ENCODE data around the gene ADGRG7. TPM values are rescaled to one million over a fixed set of nuclear protein-coding genes. Genes with fewer than 3 reads are reported as not detected.

ADGRG7 gene
- total RNA-seq, 1 experiment from 2014 or later = not detected

DNA sequence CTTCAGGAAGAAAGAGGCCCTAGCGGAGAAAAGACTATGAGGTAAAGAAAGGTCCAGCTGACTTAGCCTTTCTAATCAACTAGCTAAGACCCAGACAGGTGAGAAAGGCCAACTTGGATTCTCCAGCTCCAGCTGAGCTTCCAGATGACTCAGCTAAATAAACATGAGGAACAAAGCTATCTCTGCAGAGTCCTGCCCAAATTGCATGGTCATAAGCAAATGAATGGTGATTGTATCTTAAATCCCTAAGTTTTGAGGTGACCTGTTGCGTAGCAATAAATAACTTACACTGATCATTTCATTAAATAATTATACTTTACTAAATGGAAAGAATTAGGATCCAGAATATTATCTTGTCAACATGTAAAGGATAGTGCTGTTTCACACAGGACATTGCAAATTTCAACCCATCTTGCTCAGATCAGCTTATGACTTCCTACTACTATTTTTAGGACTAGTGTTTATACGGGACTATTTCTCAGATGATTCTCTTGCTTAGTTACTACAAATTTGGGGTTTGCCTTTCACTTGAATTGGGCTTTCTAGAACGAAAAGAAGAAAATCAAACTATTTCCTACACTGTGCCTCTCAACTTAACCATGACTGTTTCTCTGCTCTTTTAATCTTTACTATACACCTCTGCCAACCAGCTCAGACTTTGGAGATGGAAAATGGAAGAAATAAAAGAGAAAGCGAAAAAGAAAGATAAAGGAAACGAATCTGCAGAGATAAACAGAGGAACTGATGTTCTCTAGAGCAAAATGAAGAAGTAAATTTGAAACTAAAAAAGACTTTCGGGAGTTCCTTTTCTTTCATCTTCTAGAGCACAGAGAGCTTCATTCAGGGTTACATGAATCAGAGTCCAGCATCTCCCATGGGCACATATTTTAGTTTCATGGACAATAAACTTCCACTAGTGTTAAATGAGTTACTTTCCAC lies 6.6 kb upstream of the ADGRG7 start:
- peak; percentile 38 for DNase-seq (ENCODE audit: low read depth)

DNA sequence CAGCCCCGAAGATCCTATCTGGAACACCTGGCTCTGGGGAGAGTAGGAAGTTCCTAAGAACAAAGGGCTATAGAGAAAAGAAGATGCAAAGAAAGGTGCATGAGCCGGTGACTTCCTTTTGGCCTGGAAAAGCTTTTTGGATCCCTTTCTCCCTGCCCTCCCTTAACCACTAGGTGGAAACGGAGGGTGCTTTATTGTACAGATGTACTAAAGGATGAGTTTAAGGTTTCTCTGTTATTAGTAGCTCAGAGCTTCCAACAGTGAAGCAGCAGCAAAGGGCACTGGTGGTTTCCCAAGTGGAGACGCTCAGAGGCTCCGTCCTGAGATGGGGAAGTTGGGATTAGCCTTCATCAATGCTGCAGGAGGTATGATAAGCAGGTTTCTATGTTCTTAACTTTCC lies 5.9 kb upstream of the ADGRG7 start:
- peak; percentile 61 for DNase-seq (ENCODE audit: low read depth)

DNA sequence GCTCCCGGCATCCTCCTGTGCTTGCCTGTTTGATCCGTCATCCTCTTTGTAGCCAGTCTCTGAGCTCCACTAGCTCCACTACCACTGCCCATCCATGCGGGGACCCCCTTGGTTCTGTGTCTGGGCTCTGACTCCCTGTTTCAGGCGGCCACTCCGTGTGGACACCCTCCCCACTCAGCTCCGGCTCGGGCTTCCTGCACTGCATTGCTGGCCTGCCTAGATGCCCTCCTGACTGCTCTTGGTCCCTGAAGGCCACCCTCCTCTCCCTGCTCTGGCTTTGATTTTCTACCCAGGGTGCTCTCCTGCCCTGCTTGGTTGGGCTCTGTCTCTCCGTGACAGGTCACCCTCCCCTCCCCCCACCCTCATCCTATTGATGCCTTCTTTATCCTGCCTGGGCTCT lies 4.0 kb upstream of the ADGRG7 start:
- no peak for DNase-seq (ENCODE audit: low read depth)

DNA sequence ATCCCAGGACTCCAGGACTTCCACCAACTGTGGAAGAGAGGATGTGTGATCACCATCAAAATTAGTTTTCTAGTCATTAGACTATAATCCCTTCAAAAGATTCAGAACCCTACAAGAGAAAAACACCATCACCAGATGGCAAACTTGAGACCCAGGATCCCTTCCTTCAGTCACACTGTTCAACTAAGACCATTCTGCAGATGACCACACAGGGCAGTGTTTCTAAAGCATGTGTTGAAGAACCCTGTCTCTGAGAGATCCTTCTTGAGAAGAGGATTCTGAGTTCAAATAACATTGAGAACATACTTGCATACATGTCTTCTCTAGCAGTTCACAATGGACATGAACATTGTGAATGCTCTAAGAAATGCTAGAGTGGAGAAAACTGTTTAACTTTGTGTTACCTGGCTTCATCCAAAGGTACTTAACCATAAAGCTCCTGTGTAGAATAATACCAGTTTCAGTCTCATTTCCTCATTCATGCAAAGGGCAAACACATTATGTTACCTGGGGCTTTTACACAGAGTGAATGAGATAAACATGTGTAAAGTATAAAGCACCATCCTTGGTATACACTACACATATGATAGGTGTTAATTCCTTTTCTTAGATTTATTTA lies 2.4 kb upstream of the ADGRG7 start:
- no peak for DNase-seq (ENCODE audit: low read depth)

DNA sequence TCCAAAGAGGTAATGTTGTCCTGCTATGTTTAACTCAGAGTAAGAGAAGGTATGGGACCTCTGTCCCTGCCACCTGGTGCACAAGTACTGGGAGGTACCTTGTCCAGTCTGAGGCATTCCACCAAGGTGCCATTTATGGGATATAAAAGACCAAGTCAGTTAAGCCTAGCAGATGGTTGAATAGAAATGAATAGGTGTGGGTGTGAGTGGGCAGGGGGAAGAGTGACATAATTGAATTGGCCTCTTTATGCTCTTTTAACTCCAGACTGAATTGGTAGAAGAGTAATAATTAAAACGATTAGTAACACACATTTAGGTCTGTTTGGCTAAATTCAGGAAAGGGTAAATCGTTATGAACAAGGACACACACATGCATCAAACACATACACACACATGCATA lies 562 bp downstream of the ADGRG7 start:
- DNase-seq (ENCODE audit: low read depth) = no peak

DNA sequence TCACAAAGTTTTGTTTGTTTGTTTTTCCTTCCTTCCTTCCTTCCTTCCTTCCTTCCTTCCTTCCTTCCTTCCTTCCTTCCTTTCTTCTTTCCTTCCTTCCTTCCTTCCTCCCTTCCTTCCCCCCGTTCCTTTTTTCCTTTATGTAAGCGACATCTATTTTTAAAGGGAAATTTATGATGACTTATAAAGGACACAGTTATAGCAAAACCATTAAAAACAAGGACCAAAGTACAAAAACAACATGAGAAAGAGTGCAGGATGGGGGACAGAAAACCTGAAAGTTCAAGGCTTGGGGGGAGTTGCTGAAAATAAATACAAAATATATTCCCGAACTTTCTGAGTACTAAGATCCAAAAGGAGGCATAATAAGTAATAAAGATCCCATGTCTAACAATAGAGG lies 1.8 kb downstream of the ADGRG7 start:
- DNase-seq (ENCODE audit: low read depth) = no peak

DNA sequence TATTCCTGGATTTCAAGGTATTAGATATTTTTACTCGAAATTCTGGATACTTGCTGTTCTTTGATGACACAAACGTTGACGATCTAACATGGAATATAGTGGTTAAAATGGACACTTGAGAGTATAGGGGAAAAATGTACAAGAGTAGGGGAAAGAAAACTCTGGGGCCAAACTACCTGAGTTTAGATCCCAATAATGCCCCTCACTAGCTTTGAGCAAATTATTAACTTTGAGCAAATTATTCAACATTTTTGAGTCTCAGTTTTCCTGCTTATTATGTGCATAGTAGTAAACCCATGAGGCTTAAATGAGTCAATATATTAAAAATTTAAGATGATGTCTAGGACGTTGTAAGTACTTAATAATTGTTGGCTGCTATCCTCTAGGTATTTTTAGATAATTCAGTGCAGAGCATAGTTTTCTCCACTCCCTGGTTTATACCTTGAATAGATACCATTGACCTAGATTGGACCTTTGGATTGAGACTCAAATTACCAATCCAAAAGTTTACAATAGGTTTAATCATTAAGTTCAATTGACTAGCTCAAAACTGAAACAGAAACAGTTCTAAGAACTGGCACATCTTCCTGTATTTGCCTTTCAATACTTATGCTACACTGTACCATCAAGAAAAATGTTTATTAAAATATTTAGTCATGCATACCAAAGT lies 4.5 kb downstream of the ADGRG7 start:
- DNase-seq (ENCODE audit: low read depth) = no peak

DNA sequence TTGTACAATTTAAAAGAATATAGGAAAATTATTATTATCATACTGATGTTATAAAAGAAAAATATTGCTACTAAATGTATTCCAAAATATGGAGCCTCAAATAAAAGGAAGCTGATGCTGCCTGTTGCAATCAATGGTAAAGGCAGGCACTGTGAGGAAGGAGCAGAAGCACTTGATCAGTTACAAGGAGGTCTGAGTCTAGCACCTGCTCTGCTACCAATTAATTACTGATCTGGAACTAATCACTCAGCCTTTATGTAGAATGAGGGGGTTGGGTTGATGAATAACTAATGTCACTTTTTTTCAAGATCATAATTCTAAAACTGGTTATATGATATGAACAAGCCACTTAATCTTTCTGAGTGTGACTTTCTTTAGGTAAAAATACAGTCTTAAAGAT lies 5.5 kb downstream of the ADGRG7 start:
- DNase-seq (ENCODE audit: low read depth) = no peak

DNA sequence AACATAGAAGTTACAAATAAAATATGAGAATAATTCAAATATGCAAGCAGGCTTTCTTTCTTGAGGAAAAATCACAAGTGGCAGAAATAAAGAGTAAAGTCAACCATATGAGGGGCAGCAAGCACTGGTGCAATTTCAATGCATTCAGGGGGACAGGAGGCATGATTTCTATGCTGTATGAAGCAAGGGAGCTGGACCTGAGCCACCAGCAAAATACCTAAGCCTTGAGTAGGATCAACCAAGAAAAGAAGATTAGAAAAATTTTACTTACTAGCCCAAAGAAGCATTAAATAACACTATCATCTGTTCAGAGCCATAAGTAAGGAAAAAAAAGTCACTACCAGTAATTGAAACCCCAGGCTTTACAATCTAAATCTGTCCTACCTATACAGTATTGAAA lies 6.3 kb downstream of the ADGRG7 start:
- DNase-seq (ENCODE audit: low read depth) = no peak

DNA sequence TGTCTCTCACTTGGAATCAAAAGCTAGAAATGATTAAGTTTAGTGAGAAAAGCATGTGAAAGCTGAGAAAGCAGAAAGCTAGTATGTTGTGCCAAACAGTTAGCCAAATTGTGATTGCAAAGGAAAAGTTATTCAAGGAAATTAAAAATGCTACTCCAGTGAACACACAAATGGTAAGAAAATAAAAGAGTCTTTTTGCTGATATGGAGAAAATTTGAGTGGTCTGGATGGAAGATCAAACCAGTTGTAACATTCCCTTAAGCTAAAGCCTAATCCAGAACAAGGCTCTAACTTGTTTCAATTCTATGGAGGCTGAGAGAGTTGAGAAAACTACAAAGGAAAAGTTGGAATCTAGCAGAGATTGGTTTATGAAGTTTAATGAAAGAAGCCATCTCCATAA lies 11.8 kb downstream of the ADGRG7 start:
- DNase-seq (ENCODE audit: low read depth) = no peak

DNA sequence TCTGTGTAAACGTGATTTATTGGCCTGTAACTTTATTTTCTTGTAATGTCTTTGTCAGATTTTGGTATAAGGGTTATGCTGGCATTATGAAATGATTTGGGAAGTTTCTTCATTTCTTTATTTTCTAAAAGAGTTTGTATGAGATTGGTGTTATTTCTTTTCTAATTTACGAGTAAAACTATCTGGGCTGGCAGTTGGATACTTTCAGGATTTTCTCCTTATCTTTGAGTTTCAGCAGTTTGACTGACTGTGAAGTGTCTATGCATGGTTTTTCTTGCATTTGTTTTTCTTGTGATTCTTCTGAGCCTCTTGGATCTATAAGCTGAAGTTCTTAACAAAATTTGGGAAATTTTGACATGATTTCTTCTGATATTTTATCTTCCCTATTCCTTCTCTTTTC lies 18.1 kb downstream of the ADGRG7 start:
- DNase-seq (ENCODE audit: low read depth) = no peak

DNA sequence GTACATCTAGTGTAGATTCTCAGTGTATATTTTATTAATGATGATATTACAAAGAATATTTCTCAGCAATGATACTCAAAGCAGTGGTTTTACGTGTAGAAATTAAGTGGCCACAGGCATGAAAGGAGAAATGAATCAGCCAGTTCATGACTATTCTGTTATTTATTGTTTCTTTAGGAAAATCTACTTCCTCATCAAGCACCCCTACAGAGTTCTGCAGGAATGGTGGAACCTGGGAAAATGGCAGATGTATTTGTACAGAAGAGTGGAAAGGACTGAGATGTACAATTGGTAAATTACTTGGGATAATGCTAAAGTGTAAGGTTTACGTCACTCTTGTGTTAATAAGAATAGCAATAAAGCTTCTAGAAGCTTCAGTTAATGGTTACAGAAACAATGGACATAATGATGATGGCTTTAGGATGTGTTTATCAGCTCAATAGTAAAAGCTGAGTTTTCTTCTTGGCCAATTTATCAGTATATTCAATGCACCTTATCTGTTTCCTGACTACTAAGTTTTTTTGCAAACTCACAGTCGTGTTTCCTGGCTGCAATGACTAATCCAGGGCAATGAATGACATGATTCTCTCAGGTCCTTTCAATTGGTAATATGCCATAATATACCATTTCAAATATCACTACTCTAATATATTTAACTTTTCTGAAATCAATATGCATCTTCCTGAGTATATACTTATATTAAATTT lies 20.2 kb downstream of the ADGRG7 start:
- no peak for DNase-seq (ENCODE audit: low read depth)

DNA sequence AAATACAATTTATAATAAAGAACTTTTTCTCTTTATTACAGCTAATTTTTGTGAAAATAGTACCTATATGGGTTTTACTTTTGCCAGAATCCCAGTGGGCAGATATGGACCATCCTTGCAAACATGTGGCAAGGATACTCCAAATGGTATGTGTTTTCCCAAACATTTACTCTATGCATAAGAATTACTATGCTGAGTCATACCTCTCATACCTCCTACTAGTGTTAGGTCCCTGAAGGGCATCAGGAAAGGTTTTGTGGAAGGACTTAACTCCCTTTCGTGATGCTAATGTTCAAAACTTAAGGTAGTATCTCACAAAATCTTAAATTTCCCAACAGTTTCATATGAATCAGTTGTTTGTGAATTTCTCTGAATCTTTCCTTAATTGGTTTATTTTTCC lies 21.3 kb downstream of the ADGRG7 start:
- no peak for DNase-seq (ENCODE audit: low read depth)

DNA sequence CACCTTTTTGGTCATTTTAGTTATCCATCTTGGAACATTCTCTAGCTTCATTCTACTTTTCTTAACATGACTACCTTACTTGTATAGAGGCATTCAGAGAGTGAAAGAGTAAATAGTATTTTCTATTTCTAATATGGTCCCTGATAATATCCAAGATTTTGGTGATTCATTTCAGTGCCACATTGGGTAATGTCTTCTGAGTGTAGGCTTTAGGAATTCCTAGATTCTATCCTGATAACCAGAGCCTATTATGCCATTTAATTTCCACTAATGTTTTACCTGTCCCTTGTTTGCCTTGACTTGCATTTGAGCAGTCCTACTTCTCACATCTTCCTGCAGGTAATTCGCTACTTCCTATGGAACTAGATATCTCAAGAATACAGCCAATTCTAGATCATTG lies 21.8 kb downstream of the ADGRG7 start:
- DNase-seq (ENCODE audit: low read depth) = no peak

DNA sequence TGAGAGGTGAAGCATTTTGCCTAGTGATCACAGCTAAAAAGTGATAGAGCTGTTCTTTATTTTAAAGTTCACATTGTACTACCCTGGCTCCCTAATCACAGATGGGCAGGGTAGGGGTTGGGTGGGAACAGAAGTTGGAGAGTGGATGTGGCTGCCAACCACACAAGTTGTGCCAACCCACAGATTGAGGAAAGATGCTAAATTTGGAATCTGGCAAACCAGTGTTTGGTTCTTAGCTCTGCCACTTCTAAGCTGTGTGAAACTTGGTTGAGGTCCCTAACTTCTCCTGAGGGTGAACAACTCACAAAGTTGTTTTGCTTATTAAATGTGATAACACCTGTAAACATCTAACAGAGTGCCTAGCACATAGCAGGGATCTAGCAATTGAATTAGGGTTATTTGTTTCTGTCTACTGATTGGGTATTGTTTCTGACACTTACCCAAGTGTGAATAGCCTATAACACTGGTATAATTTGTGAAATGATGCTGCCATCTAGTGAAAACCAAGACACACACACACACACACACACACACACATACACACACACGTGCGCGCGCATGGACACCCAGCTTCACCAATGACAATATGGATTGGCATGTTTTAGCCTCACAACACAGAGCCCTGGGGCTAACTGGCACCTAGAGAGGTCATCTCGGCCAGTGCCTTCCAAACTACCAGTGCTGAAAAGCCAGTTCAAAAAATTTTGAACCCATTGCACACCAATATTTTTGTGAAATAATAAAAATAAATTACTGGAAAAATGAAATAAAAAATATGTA lies 25.3 kb downstream of the ADGRG7 start:
- peak; percentile 79 for DNase-seq (ENCODE audit: low read depth)

DNA sequence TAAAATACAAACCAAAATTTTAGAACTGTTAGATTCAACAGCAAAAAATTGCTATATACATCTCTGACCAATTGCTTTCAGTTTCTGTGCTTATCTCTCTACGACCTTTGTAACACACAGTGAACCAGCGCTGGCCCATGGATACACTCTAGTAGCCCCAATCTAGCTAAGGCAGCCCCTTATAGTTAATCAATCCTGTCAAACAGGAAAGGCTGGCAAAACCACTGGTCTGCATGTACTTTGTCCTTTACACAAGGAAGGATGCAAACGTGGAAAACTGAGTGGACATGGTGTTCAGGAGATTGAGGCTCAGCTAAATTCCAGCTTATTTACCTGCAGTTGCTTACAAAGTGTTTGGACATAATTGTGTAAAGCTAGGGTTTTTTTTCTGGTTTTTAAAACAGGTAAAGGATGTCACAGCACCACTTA lies 25.9 kb downstream of the ADGRG7 start:
- no peak for DNase-seq (ENCODE audit: low read depth)

DNA sequence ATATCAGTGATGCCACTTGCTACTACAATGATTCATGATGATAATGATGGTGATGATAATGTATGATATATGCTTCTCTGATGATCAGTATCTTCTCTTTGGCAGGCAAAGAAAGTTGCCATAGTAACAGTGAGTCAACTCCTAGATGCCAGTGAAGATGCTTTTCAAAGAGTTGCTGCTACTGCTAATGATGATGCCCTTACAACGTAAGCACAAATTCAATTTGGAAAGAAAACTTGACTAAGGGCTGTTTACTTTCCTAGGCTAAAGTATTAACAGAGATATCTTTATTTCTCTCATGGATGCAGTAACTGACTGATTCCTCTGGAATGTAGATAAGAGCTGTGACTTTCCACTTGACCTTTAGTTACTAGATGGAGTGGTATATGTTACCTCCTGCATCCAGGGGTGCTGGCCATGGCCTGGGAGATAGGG lies 27.8 kb downstream of the ADGRG7 start:
- DNase-seq (ENCODE audit: low read depth) = peak; percentile 22

DNA sequence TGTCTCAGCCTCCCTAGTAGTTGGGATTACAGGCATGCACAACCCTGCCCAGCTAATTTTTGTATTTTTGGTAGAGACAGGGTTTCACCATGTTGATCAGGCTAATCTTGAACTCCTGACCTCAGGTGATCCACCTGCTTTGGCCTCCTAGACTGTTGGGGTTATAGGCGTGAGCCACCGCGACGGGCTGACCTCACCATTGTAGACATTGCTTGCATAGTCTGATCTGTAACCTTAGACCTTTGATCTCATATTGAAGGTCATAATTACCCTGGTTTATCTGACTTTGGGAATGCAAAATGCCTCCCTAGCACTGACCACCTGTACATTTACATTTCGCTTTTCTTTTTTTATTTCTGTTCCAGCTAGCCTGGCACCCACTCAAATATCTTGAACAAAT lies 31.2 kb downstream of the ADGRG7 start:
- no peak for DNase-seq (ENCODE audit: low read depth)

DNA sequence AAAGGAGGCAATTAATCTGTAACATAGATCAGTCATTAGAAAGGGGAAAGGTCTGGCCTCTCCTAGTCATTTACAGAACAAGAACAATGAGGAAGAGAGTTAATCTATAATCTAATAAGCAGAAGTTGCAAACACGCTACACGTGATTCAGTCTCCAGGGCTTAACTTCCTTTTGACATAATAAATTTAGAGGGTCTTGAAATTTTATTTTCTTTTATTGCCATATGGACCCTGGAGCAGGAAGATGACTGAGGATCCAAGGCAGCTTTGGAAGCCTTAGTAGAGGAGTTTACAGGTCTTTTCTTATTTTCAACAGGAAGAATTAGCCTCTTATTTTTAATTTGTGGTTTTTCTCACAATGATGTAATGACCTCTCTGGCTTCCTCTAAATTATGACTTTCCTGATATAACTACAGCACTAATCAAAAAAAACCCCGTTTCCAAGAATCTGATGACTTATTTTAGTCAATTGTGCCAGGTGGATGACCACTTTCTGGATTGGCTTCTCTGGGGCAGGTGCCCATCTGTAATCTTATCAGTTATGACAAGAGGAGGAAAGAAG lies 32.2 kb downstream of the ADGRG7 start:
- no peak for DNase-seq (ENCODE audit: low read depth)

DNA sequence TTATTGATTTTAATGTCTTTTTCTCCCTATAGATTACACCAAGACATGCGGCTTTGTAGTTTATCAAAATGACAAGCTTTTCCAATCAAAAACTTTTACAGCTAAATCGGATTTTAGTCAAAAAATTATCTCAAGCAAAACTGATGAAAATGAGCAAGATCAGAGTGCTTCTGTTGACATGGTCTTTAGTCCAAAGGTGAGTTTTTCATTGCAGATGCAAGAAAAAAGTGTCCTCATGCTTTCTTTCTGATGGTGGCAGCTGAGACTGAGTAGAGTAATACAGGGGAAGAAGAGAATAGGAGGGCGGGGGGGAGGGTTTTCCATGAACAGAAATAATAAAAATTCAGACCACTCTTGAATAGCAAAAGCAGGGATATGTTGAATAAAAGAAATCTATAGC lies 36.5 kb downstream of the ADGRG7 start:
- DNase-seq (ENCODE audit: low read depth) = no peak

DNA sequence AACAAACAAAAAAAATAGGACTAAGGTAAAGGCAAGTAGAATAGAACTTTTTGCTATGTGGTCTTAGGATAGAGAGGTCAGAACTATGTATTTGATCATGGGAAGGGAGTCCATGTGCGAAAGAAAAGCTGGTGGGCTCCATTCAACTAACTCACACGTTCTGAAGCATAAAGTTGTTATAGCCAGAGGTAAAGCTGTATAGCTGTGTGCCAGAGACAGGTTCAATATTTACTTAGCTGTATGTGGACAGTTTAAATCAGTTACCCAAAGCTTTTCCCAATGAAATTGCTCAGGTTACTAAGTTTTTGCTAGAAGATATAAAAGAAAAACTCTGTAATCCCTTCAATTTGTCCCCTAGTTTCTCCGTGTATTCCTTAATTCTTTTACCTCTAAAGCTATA lies 37.8 kb downstream of the ADGRG7 start:
- no peak for DNase-seq (ENCODE audit: low read depth)
